ENCODE measurements around the gene BBS10.
"Not testable (repeated sequence)": the region's sequence is repeated elsewhere in the genome, so short reads cannot be mapped to it uniquely, and the experiment has no call there.

DNA sequence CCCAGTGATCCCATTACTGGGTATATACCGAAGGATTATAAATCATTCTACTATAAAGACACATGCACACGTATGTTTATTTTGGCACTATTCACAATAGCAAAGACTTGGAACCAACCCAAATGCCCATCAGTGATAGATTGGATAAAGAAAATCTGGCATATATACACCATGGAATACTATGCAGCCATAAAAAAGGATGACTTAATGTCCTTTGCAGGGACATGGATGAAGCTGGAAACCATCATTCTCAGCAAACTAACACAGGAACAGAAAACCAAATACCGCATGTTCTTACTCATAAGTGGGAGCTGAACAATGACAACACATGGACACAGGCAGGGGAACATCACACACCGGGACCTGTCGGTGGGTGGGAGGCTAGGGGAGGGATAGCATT lies 15.9 kb upstream of the BBS10 start:
- TF ChIP-seq CTCF, POLR2A (IDR thresholded peaks at IDR 0.05): not testable (repeated sequence)

Data from thyroid gland (tissue), 4 donors.